ENCODE measurements around the gene ASCL4.

GRCh38 chr12:107767466-107767865 is 7.0 kb upstream of the ASCL4 start:
- TF ChIP-seq CTCF (conservative IDR thresholded peaks at IDR 0.05) (no peak), ZFX (IDR thresholded peaks at IDR 0.05) (no peak)

Data from C4-2B (cell line).